Stimulated activated CD8-positive, alpha-beta memory T cell treated with anti-CD3 and anti-CD28 coated beads, Interleukin-4, amount 100 ng/mL, for 48 hours (primary cell): ENCODE measurements around the gene NDUFV1.
"Not testable (repeated sequence)": the region's sequence is repeated elsewhere in the genome, so short reads cannot be mapped to it uniquely, and the experiment has no call there.

Experiments
- DNase-seq: peaks from one replicate; pipeline ENCODE4 v3.0.0-alpha.2; 2020

Gene NDUFV1

DNA sequence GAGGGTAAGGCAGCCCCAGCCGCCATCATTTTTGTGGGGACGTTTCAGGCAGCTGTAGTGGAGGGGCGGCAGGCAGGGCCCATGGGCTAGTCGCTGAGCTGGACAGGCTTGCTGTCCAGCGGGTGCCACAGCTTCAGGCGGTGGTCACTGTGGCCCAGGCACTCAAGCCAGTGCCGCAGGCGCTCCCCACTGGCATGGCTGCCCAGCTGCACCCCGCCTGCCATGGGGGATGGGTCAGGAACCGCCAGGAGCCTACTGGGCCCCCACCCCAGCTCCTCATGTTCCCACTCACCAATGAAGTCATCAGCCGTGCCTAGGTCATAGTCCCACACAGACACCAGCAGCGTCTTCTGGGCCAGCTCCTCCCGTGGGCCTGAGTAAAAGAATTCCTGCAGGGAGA is 6.0 kb downstream of the NDUFV1 start:
- DNase-seq = no peak

DNA sequence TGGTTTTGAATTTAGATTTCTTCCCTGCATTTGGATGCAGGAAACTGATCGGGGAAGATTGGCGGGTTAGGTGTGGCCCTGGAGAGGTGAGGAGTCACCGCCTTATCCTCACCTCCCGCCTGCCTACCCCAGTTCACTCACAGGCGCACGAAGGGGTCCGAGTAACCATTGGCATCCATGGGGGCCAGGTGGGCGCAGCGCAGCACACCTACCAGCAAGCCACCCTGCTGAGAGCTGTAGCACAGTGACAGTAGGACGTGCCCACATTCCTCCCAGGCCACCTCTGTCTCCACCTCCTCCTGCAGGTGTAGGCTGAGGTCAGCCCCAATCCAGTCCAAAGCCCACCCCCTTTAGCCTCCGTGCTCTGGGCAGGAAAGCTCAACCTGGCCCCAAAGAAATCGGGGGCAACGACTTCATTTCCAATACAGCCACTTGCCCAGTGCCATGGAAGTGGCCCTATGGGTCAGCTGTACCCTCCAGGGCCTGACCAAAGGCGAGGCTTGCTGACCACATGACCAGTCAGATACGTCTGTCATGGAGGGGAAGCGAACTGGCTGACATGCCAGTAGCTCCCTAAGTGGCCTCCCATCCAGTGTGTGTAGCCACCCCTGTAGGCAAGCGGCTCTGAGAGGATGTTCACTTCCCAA is 6.7 kb downstream of the NDUFV1 start:
- DNase-seq = no peak

DNA sequence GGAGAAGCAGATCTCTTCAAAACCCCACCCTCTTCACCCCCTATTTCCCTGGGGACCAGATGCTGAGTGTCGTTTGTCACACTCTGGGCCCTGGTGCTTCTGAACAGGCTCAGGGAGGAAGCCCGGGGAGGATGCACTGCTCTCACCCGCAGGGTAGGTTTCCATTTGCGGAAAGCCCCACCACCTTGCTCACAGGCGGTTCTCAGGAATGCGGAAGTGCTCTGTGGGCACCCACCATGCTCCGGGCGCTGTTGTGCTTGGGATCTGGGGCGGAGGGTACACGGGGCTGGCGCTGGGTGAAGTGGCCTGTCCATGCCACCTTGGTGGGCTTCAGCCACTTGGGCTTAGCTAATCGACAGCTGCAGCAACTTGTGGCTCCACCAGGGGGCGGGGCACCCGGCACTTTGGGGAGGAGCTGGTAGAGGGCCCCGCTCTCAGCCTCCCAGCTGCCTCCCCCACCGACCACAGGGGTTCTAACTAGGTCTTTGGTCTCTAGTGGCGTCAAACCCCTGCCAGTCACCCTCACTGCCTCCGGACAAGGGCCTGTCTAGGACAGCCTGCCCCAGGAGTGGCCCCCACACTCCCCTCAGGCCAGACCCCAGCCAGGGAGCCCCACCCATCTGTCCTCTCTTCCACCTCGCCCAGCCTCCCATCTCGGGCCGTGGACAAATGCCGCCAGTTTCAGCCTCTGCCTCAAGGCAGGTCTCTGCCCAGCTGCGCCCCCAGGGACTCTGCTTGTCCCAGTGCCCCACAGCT is 7.4 kb downstream of the NDUFV1 start:
- DNase-seq = peak; percentile 88

DNA sequence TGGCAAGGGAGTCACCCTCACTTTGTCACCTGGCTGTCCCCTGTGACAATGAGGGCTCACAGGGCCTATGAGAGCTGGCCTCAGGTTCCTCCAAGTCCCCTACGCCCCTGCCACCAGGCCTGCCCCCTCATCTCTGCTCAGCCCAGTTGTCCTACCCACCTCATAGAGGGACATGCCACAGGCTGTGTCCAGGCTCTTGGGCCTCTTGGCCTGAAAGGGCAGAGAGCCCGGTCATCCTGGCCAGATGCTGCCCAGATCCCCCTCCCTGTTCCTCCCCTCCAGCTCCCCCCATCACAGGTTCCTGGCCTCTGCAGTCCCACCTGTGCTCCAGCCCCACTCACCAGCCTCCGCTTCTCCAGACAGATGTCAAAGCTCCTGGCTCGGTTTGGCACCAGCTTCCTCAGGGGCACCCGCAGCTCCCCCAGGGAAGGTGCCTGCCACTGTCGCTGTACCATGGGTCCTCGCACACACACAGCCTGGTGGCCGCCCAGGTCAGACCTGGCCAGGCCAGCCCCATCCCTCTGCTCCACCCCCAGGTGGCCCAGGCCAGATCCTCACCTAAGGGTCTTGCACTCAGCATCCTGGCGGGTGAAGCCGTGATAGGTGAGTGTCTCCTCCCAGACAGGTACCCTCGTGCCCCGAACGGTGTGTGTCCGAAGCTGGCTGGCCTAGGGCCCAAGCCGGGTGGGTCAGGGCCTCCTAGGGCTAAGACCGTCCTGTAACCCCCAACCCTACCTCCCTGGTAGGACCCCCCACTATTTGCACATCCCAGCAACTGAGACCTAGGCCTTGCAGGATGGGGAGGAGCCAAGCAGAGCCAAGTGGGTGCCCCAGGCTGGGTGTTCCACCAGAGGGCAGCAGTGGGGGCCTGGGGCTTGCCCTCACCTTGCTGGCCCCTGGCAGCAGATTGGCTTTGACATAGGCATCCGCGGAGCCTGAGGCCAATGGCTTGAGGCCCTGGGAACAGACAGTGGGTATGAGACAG is 8.3 kb downstream of the NDUFV1 start:
- peak; percentile 85 for DNase-seq

DNA sequence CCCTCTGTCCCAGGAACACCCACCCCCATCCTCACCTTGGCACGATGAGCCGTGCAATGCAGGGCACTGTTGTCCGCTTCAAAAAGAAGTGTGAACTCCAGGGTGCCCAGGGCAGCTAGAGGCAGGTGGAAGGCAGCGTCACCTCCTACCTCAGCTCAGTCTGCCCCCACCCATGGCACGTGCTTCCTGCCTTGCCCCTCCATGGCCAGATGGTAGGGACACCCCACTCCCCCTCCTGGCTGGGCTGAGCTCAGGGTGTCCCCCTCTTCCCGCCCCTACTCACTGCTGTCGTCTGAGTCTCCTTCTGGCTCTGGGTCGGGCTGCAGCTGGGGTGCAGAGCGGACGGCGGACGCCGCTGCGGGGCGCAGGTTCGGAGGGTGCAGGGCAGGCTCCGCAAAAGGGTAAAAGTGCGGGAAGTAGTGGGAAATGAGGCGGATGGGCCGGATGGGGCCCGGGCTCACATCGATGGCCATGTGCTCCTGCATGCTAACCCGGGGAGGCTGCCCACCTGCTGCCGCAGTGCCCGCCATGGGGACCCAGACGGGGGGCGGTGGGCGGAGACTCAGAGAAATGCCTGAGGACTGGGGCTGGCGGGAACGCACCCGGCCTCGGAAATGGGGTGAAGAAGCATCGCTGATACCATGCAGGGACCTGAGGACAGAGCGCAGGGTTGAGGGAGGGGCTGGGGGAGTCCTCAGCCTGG is 9.1 kb downstream of the NDUFV1 start:
- DNase-seq = no peak

DNA sequence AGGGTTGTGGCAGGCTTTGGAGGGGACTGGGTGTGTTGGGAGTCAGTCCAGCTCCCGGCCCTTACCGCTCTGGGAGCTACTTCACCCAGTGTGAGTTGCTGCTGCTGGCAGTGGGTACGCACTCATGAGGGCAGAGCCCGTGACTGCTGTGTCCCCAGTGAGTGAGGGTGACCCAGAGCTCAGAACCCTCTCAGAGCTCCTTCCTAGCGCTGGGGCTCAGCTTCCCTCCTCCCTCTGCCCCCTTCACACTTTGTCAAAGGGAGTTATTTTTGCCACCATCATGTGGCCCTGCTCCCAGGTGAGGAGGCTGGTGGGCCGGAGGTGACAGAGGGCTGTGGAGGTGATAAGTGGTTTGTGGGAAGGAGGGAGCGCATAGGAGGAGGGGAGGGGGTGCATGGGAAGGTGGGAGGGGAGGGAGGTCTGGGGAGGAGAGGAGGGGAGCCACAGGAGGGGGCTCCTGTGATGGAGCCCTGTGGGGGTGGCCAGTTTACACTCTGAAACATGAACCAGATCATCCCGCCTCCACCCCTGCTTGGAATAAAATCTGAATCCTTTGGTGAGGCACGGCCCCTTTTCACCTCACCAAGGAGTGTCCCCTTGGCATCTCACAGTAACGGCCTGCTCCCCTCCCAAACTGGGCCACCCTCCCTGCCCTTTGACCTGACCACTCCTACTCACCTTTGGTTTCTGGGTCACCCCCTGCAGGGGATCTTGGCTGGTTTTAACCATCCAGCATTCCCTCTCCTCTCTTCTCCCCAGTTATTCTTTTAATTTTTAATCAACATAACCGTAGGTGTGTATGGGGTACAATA is 9.9 kb downstream of the NDUFV1 start:
- no peak for DNase-seq

DNA sequence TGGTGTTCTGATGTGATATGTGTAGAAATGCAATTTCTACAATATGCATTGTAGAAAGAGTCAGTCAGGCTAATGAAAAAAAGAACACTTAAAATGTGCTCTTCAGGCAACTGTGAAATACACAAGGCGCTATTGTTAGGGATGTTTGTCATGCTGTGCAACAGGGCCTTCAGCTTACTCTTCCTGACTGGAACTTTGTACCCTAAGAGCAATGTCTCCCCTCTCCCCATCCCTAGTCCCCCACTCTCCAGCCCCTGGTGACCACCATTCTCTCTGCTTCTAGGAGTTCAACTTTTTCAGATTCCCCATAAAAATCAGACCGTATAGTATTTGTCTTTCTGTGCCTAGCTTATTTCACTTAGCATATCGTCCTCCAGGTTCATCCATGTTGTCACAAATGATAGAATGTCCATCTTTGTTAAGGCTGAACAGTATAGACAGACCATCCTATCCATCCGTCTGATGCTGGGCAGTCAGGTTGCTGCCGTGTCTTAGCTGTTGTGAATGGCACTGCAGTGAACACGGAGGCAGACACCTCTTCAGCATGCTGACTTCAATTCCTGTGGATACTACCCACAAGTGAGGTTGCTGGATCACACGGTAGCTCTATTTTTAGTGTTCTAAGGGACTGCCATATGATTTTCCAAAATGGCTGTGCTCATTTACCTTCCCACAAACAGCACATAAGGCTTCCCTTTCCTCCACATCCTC is 10.7 kb downstream of the NDUFV1 start:
- DNase-seq = no peak

DNA sequence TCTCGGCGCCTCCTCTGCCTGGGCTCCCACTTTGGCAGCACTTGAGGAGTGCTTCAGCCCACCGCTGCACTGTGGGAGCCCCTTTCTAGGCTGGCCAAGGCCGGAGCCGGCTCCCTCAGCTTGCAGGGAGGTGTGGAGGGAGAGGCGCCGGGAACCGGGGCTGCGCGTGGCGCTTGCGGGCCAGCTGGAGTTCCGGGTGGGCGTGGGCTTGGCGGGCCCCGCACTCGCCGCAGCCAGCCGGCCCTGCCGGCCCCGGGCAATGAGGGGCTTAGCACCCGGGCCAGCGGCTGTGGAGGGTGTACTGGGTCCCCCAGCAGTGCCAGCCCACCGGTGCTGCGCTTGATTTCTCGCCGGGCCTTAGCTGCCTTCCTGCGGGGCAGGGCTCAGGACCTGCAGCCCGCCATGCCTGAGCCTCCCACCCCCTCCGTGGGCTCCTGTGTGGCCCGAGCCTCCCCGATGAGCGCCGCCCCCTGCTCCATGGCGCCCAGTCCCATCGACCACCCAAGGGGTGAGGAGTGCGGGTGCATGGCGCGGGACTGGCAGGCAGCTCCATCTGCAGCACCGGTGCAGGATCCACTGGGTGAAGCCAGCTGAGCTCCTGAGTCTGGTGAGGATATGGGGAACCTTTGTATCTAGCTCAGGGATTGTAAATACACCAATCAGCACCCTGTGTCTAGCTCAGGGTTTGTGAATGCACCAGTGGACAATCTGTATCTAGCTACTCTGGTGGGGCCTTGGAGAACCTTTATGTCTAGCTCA is 12.3 kb downstream of the NDUFV1 start:
- not testable (repeated sequence) for DNase-seq

DNA sequence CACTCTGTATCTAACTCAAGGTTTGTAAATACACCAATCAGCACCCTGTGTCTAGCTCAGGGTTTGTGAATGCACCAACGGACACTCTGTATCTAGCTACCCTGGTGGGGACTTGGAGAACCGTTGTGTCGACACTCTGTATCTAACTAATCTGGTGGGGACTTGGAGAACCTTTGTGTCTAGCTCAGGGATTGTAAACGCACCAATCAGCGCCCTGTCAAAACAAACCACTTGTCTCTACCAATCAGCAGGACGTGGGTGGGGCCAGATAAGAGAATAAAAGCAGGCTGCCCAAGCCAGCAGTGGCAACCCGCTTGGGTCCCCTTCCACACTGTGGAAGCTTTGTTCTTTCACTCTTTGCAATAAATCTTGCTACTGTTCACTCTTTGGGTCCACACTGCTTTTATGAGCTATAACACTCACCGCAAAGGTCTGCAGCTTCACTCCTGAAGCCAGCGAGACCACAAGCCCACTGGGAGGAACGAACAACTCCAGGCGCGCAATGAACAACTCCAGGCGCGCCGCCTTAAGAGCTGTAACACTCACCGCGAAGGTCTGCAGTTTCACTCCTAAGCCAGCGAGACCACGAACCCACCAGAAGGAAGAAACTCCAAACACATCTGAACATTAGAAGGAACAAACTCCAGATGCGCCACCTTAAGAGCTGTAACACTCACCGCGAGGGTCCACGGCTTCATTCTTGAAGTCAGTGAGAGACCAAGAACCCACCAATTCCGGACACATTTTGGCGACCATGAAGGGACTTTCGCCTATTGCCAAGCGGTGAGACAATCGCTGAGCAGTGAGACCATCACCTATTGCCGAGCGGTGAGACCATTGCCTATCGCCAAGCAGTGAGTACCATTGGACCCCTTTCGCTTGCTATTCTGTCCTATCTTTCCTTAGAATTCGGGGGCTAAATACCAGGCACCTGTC is 13.2 kb downstream of the NDUFV1 start:
- DNase-seq = not testable (repeated sequence)

DNA sequence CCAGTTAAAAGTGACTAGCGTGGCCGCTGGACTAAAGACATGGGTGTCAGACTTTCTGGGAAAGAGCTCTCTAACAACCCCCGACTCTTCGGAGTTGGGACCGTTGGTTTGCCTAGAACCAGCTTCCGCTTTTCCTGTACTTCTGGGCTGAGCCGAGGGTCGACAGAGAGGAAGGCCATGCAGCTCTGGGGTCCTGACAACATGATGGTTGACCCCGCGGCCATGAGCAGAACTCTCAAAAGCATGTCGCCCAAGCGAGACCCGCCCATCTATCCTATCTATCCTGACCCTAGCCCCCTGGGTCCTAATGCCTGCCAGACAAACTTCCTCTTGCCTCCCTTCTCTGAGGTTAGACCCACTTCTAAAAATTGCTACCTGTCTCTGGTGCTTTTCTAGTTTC is 13.9 kb downstream of the NDUFV1 start:
- DNase-seq = not testable (repeated sequence)

DNA sequence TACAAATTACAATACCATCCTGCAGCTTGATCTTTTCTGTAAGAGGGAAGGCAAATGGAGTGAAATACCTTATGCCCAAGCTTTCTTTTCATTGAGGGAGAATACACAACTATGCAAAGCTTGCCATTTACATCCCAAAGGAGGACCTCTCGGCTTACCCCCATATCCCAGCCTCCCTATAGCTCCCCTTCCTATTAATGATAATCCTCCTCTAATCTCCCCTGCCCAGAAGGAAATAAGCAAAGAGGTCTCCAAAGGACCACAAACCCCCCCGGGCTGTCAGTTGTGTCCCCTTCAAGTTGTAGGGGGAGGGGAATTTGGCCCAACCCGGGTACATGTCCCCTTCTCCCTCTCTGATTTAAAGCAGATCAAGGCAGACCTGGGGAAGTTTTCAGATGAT is 15.2 kb downstream of the NDUFV1 start:
- DNase-seq = not testable (repeated sequence)

DNA sequence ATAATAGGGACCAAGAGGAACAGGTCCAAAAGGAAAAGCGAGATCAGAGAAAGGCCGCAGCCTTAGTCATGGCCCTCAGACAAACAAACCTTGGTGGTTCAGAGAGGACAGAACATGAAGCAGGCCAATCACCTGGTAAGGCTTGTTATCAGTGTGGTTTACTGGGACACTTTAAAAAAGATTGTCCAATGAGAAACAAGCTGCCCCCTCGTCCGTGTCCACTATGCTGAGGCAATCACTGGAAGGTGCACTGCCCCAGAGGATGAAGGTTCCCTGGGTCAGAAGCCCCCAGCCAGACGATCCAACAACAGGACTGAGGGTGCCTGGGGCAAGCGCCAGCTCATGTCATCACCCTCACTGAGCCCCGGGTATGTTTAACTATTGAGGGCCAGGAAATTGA is 16.2 kb downstream of the NDUFV1 start:
- DNase-seq = not testable (repeated sequence)

DNA sequence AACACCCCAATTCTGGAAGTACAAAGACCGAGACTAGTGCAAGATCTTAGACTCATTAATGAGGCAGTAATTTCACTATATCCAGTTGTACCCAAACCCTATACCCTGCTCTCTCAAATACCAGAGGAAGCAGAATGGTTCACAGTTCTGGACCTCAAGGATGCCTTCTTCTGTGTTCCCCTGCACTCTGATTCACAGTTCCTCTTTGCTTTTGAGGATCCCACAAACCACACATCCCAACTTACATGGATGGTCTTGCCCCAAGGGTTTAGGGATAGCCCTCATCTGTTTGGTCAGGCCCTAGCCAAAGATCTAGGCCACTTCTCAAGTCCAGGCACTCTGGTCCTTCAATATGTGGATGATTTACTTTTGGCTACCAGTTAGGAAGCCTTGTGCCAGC is 17.1 kb downstream of the NDUFV1 start:
- not testable (repeated sequence) for DNase-seq

DNA sequence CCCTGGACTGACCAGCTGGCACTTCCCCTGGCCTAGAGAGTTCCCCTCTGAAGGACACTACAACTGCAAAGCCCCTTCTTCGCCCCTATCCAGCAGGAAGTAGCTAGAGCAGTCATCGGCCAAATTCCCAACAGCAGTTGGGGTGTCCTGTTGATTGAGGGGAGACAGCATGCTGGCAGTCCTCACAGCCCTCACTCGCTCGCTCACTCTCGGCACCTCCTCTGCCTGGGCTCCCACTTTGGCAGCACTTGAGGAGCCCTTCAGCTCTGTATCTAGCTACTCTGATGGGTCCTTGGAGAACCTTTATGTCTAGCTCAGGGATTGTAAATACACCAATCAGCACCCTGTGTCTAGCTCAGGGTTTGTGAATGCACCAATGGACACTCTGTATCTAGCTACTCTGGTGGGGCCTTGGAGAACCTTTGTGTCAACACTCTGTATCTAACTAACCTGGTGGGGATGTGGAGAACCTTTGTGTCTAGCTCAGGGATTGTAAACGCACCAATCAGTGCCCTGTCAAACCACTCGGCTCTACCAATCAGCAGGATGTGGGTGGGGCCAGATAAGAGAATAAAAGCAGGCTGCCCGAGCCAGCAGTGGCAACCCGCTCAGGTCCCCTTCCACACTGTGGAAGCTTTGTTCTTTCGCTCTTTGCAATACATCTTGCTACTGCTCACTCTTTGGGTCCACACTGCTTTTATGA is 19.5 kb downstream of the NDUFV1 start:
- not testable (repeated sequence) for DNase-seq

DNA sequence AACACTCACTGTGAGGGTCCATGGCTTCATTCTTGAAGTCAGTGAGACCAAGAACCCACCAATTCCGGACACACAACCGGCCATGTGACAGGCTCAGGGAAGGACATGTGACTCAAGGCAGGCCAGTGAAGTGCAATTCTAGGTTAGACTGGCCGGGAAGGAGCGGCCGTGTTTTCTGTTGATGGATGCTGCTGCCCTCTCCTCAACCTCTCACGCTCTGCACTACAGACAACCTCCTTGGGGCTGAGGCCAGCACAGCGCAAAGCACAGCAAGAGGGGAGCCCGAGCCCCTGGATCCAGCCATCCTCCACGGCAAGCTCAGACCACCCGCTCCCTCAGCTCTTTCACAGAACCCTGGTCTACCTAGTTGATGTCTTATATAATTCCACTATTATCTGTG is 20.2 kb downstream of the NDUFV1 start:
- no peak for DNase-seq

DNA sequence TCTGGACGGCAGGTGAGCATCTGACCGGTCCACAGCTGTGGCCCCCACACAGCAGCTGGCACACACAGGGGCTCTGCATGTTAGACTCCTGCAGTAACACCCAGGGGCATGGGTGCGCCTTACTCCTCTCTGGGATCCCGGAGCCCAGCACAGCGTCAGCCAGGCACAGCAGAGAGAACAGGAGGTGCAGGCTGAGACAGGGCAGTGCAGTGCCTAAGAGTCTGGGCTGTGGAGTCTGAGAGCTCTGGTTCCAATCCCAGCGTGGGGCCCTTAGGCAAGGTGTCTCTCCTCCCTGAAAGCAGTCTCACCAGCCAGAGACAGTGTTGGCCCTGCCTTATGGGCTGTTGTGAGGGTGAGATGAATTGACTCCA is 20.7 kb downstream of the NDUFV1 start:
- DNase-seq = no peak

DNA sequence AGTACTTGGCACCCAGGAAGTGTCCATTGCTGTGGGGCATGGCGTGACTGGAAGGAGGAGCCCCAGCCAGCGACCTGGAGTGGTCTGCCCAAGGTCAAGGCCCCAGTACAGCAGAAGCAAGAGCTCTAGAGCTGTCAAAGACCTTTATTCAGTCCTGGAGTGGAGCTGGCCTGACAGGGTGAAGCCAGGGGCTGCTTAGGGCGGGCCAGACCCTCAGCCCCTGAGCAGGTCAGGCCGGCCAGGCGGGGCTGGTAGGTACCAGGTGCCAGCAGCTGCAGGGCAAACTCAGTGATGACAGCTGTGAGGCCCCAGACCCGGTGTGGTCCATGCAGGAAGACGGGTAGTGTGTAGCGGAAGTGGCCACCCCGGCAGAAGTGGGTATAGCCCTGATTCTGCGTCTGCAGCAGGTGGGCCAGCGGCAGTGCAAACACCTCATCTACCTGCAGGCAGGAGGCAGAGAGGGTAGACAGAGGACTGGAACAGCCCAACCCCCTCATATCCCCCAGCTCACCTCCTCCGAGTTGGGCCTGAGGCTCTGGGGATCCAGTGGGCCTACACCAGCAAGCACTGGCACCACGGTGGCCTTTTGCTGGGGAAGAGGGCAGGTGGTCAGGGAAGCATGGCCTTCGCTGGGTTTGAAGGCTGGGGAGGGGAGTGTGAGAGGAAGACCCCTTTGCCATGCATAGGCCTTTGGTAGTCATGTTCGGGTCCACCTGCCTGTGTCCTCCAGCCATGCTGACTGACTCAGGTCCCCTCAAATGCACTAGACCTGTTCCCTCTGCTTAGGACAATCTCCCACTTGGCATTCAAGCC is 21.3 kb downstream of the NDUFV1 start:
- DNase-seq = no peak
